Measurements from ENCODE around the gene PDCD11. TPM values are rescaled to one million over a fixed set of nuclear protein-coding genes. Genes with fewer than 3 reads are reported as not detected.
A peak's percentile ranks its signal among the peaks of the same experiment; 100 is the strongest.

Gene PDCD11
- total and polyA plus RNA-seq, 2 of the 8 experiments (the other 6 are each of a cell fraction or from before 2014, with no cell fraction given) = 18.1 to 79.1 TPM

- H3K27ac ChIP-seq (ENCODE audit: low read depth, low read length) = no peak overlapping the region
These were observed 63.2 kb downstream of the PDCD11 start for GRCh38 chr10:103459615-103460014.

More at GRCh38 chr10:103459615-103460014, 63.2 kb downstream of the PDCD11 start:
- H3K4me1 ChIP-seq (replicated peaks in 1 of 4; ENCODE audit: control insufficient read depth in 3 of 4, insufficient read depth in 4 of 4, low read length in 3 of 4) = peaks cover 0 to 8% (median 7%) of the 10 kb centered on the region in 4 experiments; a peak in 4 of 7 replicates
- 0 out of 2 replicates have a peak overlapping the region, but pooled peaks have one; percentile 3 for H4K8ac ChIP-seq (ENCODE audit: extremely low read depth, insufficient read depth, low read length)
- H2BK12ac ChIP-seq (ENCODE audit: low read depth, low read length) = no peak overlapping the region
- no peak for FAIRE-seq
- H2BK15ac ChIP-seq (ENCODE audit: low read length) = no peak overlapping the region
- H3K23me2 ChIP-seq (ENCODE audit: low read depth, low read length) = no peaks in the 10 kb centered on the region
- no peaks in the 10 kb centered on the region for H3K27me3 ChIP-seq (replicated peaks in 1 of 4; ENCODE audit: control insufficient read depth in 3 of 4, extremely low read depth in 1 of 4, insufficient read depth in 3 of 4, low read length in 3 of 4)
- no peak overlapping the region for H2BK5ac ChIP-seq (ENCODE audit: low read depth, low read length)
- no peak overlapping the region for H3K14ac ChIP-seq (ENCODE audit: insufficient read length)
- H2AK5ac ChIP-seq (ENCODE audit: low read depth, low read length) = no peak overlapping the region
- no peaks in the 10 kb centered on the region for H4K20me1 ChIP-seq (replicated peaks in 1 of 2; ENCODE audit: control insufficient read depth in 1 of 2, insufficient read depth in 2 of 2, low read length in 2 of 2)
- no peak overlapping the region for H3K4me3 ChIP-seq (ENCODE audit: extremely low read depth in 1 of 4, insufficient read depth in 2 of 4, low read depth in 3 of 4, low read length in 4 of 4)
- no peak overlapping the region for H3K4me2 ChIP-seq (ENCODE audit: insufficient read depth in 1 of 2, low read depth in 2 of 2, low read length in 2 of 2)
- H3K56ac ChIP-seq (replicated peaks; ENCODE audit: insufficient read length, low read depth, low read length) = no peak overlapping the region
- no peak overlapping the region for H2BK120ac ChIP-seq (replicated peaks; ENCODE audit: low read depth, low read length)
- H3K79me2 ChIP-seq (ENCODE audit: control insufficient read depth in 1 of 2, insufficient read depth in 2 of 2, low read length in 2 of 2) = no peaks in the 10 kb centered on the region
- no peak overlapping the region for H2AFZ ChIP-seq (ENCODE audit: low read length)
- DNase-seq (ENCODE audit: low read depth in 1 of 2, low spot score in 2 of 2) = no peak
- H3K9ac ChIP-seq (replicated peaks in 1 of 4; ENCODE audit: extremely low read depth in 1 of 4, low read depth in 3 of 4, low read length in 3 of 4) = no peak overlapping the region
- H4K5ac ChIP-seq (ENCODE audit: insufficient read length, low read depth, low read length) = no peak overlapping the region
- no peak overlapping the region for H4K91ac ChIP-seq (replicated peaks; ENCODE audit: insufficient read length, low read length)
- ChIA-PET POLR2A (ENCODE audit: partially characterized antibody) (no interaction called here), CTCF (ENCODE audit: partially characterized antibody) (interaction anchor here (0.6 to 6.0 kb wide), 8 partner anchors 11 to 43 kb away, joined by 3 to 39 read pairs (median 6); no protein-coding TSS in a partner anchor)
- TF ChIP-seq SP4 (IDR thresholded peaks at IDR 0.05; ENCODE audit: low read length) = no peak
- TF ChIP-seq GTF2F1 (IDR thresholded peaks at IDR 0.05; ENCODE audit: borderline replicate concordance, low read depth, low read length) = no peak
- TF ChIP-seq, protein P1, sequence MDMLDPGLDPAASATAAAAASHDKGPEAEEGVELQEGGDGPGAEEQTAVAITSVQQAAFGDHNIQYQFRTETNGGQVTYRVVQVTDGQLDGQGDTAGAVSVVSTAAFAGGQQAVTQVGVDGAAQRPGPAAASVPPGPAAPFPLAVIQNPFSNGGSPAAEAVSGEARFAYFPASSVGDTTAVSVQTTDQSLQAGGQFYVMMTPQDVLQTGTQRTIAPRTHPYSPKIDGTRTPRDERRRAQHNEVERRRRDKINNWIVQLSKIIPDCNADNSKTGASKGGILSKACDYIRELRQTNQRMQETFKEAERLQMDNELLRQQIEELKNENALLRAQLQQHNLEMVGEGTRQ (IDR thresholded peaks at IDR 0.05; ENCODE audit: low read length) = no peak
- TF ChIP-seq MAX (IDR thresholded peaks at IDR 0.05) = no peak
- TF ChIP-seq KDM5A (IDR thresholded peaks at IDR 0.05; ENCODE audit: low read length) = no peak
- TF ChIP-seq PHF8 (conservative IDR thresholded peaks at IDR 0.05; ENCODE audit: low read depth, low read length) = no peak
- TF ChIP-seq SIN3A (conservative IDR thresholded peaks at IDR 0.05 in 1 of 2, IDR thresholded peaks at IDR 0.05 in 1 of 2; ENCODE audit: low read depth in 1 of 2, low read length in 2 of 2) = no peak
- TF ChIP-seq RNF2 (IDR thresholded peaks at IDR 0.05; ENCODE audit: borderline replicate concordance, low read depth, low read length, missing control alignments, poor library complexity, severe bottlenecking) = no peak
- no peak for TF ChIP-seq POLR2A (IDR thresholded peaks at IDR 0.05; ENCODE audit: control extremely low read depth in 1 of 2, low read depth in 2 of 2, low read length in 2 of 2)
- 89% methylated on average over 4 of the region's 4 CpGs; no CpG with 5 or more reads in 1 of the 2 experiments for WGBS, 2 experiments (ENCODE audit: extremely low coverage in 1 of 2, insufficient coverage in 1 of 2, insufficient read length in 1 of 2, insufficient replicate concordance in 2 of 2, low coverage in 1 of 2, low lambda C conversion rate in 2 of 2, missing lambda C conversion rate in 1 of 2)
- H3K9me3 ChIP-seq (ENCODE audit: insufficient read depth in 2 of 2, low read depth in 1 of 2, low read length in 1 of 2) = no peaks in the 10 kb centered on the region
- H3K36me3 ChIP-seq (ENCODE audit: control insufficient read depth in 2 of 4, insufficient read depth in 4 of 4, low read length in 3 of 4) = no peaks in the 10 kb centered on the region
- no peak overlapping the region for H3K23ac ChIP-seq (ENCODE audit: insufficient read length)
- no peaks in the 10 kb centered on the region for H3K79me1 ChIP-seq (ENCODE audit: low read depth, low read length)
- H3K18ac ChIP-seq (ENCODE audit: extremely low read depth, low read length) = no peak overlapping the region
- H3K4ac ChIP-seq (replicated peaks; ENCODE audit: insufficient read length, low read depth, low read length) = peak overlapping the region; percentile 38
- no peak overlapping the region for H2BK20ac ChIP-seq (ENCODE audit: low read length)
